Left hindlimb (tissue), 1 donor: ENCODE results near the gene RFNG.

Experiments used
- DNase-seq: peaks from one replicate; pipeline ENCODE4 v3.0.0-alpha.2; 2018

The RFNG gene

DNA sequence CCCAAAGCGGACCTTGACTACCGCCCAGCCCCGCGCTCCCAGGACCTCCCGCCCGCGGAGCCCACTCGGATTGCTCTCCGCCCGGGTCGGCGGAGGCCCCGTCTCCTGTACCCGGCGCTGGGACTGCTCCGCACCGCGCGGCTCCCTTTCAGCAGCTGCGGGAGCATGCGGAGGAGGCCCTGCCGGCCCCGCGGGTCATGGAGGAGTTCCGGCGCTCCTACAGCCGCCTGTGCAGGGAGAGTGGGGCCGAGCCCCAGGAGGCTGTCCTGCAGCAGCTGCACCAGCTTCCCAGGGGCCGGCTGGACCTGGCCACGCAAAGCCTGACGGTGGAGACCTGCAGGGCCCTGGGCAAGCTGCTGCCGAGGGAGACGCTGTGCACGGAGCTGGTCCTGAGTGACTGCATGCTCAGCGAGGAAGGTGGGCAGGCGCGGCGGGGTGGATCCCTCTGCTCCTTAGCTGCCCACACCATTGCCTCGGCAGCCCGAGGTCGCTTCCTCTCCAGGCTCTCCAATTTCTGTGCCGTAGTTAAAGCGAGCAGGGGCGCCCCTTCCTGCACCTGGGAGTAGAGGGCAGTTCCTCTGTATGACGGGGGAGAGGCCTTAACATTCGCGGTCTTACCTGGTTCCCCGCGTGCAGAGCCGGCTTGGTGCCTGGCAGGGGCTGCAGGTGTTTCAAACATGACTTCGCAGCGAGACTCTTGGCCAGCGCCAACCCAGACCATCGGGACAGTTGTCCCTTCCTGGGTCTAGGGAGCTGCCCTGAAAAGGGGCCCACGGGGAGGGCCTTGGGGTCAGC is 28.0 kb downstream of the RFNG start:
- no peak for DNase-seq

DNA sequence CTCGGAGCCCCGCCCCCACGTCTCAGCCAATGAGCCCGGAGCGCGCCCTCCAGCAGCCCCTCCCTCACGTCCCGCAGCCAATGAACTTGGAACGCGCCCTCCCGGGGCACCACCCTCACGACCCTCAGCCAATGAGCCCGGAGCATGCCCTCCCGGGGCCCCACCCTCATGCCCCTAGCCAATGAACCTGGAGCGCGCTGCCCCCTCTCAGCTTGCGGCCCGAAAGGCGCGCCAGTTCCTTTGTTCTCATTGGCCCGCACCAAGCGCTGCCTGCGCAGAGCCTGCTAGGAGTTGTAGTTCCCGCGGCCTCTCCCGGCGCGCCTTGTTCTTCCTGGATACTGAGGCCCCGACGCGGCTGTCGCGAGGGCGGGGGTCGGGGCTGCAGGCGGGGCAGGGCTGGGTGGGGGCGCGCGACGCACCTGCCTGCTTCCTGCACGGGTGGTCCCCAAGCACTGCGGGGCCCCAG is 28.6 kb downstream of the RFNG start, which contains the start of gene LRRC45:
LRRC45 (plus strand) TSS at position 325 of the 466 bp plus-strand sequence. CDS start 339 bp downstream, outside the sequence.
- peak; percentile 100 for DNase-seq

DNA sequence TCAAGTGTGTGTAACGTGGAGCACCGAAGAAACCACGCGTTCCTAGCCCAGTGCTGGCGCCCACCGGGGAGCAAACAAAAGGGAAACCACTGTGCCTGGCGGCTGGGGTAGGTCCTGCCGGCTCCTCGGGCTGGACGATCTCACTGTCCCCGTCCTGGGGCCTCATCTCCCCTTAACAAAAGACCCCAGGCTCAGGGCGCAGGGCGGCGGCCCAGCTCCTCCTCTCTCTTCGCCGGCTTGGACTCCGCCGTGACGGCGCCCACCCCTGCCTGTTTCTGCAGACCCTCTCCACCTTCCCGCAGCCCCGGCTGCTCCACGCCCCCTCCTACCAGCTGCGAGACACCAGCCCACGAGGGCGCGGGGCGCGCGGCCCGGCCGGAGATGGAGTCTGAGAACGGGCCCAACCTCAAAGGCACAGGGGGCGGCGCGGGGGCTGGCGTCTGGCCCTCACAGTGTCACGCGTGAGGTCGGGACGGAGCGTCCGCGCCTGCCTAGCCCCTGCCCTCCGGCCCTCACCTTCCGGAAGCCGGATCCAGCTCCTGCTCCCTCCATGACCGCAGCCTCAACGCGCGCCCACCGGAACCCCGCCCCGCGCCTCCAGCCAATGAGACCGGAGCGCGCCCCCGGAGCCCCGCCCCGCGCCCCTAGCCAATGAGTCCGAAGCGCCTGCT is 29.2 kb downstream of the RFNG start, which contains the start of gene CENPX:
CENPX (minus strand) TSS at position 569 of the 671 bp plus-strand sequence; CDS start at position 552, 17 bp downstream.
- DNase-seq, result no peak

DNA sequence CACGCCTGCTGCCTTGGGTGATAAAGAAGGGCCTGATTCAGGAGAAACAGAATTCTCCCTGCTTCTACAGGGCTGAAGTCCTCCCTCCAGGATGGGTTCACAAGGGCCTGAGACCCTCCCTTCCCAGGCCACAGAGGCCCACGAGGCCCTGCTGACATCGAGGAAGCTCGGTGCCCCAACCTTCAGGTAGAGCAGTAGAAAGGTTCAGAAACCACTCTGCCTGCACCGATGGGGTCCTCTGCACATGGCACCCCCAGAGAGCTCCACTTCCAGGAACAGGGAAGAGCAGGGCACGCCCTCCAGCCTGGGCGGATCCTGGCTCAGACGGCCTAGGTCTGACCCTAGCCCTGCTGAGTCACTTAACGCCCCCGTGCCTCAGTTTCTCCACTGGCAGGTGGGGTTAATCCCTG is 29.7 kb downstream of the RFNG start:
- DNase-seq, result no peak

DNA sequence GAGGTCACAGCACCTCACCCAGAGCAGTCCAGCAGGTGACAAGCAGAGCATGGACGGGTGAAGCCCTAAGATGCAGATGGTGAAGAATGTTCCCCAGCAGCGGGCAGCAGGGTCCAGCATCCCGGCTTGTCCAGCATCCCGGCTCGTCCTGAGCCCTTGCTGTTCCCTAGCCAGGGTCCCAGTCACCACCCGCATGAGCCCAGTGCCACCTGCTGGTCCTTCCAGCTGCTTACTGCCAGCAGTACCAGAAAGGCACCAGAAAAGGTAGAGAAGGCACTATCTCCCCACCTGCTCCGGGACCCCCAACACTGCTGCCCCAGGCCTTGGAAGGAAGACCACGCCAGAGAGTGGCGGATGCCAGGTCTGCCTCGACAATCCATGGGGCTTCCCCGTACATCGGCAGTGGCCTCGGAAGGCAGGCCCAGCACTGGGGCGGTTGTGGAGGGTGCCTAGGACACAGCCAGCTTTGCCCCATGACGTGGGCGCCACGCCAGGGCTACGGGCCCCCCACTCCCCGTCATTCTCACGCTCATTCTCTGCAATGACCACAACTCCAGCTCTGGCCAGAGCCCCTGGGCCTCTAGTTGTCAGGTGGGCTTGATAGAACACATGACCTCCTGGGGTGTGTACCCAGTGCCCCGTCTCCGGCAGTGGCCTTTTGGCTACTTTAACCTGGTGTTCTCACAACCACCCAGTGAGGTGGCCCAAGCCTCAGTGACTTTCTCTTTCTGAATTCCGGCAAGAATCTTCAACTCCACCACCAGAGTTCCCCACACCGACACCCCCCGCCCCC is 30.3 kb downstream of the RFNG start:
- DNase-seq, result peak; percentile 76

DNA sequence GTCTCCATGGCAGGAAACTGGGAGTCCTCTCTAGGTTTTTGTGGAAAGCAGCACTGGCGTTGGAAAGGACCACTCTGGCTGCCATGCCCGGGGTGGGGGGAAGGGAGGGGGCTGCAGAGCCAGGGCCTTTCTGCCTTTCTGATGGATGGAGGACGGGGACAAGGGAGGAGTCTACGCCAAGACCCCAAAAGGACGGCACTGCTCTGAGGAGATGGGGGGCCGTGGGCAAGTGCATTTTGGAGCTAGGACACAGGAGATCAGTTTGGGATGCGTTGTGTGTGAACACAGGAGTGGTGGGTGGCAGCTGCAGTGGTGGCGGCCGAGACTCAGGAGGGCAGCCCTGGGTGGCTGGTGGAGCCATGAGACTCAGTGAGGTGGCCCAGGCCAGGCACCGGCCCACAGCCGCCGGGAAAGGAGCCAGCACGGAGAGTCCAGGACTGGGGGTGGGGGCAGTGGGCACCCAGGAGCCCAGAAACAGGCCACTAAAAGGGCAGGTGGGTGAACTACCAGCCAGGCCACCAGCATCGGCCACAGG is 31.0 kb downstream of the RFNG start:
- no peak for DNase-seq

DNA sequence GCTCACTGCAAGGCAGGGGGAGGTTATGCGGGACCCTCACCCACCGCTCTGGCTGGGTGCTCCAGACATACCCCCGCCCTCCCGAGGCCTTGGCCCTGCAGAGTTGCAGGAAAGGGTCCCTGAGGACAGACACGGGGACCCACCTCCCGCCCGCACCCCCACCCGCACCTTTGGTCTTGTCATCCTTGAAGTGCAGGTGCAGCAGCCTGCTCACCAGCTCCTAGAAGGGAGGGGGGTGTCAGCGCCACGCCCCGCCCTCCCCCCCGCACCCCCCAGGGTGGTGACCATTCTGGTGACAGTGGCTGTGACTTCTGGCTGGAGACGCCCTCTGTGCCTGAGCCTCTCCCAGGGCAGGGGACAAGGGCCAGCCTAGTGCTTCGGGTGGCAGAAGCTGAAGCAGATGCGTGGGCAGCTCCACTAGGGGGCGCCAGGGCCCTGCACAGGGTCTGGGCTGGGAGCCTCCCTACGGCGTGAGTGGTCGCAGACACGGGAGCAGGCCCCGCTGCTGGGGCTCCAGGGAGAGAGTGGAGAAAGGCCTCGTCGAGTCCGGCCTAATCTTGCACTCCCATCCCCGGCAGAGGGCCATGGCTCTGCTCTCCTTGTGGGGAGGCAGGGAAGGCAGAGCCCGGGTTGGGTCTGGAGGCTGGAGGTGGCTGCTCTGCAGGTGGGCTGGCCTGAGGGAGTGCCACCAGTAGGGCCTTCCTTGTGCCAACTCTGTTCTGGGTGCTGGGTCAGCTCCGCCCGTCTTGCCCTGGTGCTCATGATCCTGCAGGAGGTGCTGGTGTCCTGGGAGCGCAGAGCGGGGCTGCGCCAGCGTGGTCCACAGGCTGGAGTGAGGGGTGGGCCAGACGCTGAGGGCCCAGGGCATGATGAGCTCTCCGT is 31.7 kb downstream of the RFNG start:
- DNase-seq, result no peak

DNA sequence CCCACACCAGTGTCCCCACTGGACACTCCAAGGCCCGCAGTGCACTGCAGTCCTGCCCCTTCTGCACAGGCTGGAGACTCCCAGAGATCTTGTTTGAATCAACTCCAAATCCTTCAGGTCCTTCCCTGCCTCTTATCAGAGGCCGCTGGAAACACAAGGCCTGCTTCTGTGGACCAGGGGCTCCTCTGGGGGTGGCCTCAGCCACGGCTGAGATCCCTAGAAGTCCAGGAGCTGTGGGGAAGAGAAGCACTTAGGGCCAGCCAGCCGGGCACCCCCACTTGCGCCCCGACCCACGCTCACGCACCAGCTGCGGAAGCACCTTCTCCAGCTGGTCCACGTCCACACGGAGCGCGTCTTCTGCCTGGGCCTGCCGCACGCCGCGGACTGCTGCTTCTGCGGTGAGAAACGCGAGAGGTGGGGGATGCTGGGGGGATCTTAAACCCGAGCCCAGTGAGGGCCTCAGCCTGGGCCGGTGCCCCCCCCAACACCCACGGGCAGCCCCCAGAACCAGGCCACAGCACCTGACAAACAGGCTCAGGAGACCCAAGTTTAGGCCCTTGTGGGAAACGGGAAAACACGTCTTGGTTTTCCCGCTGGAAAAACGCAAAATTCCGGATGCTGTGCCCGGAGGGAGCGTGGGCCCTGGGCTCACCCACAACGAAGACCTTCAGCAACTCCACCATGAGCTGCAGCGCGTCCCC is 32.5 kb downstream of the RFNG start:
- no peak for DNase-seq

DNA sequence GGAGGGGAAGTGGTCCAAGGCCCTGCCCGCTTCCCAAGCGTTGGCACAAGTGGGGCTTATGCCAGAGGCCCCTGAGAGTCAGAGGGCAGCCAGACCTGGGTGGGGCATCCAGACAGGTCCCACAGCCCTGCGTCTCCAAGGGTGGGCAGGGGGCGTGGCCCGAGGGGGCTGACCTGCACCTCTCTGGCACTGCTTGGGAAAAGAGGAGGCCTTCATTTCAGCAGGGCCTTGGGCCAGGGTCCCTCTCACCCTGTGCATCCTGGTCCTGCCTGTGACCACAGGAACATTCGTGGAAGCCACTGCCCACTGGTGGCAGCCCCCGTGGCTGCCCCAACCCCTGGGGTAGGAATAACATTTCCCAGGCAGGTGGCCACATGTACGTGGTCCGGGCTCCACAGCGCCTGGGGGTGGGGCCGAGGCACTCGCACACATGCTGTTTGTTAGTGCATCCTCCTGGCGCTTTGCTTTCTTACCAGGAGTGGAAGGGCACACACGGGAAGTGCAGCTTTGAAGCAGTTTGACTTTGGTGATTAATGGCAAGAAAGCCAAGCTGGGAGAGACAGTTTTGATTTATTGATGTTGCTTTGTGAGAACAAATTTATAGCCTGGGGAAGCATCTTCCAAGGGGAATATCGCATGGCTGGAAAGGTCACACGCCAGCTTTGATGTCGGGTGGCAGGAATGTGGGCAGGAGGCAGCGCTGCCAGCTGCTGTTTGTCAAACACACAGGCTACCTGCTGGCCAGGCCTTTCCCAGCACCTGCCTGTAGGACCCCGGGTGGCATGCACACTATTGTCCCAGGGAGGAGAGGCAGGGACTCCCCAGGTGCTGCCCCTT is 33.2 kb downstream of the RFNG start:
- no peak for DNase-seq

DNA sequence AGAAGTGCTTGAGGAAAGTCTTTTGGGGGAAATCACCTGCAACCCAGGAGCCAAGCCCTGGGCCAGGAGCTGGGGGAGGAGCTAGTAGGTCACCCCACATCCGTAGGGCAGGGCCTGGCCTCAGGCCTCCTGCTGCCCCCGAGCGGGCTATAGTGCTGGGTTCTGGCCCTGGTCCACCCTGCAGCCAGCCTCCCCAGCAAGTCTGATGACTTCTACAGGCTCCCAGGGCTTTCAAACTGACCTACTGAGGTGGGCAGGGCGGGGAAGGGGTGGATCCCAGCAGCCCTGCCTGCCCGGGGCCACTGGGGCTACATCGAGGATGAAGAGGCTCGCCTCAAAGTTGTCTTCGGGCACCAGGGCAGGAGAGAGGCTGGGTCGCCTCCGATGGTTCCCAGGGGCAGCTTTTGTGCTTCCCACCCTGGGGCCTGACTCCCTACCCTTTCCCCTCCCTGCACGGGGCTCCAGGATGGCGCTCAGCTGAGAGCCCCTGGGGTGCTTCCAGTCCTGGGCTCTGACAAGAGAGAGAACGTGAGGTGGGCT is 33.9 kb downstream of the RFNG start:
- DNase-seq, result no peak

DNA sequence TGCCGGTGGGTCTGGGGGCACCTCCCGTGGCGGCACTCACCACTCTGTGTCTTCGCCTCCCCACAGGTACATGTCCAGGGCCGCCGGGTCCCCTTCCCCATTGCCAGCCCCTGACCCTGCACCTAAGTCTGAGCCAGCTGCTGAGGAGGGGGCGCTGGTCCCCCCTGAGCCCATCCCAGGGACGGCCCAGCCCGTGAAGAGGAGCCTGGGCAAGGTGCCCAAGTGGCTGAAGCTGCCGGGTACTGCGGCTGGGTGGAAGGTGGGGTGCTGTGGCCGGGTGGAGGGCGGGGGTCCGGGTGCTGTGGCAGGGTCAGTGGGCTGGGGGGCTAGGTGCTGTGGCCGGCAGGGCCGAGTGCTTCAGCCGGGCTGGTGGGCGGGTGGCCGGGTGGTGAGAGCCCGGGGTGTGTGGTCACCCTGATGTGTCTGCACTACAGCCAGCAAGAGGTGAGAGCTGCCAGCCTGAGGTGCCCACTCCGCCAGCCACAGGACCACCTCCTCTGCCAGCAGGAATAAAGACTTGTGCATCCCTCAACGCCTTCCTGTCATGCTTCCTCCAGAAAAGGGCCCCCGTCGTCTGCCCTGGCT is 34.6 kb downstream of the RFNG start:
- DNase-seq, result no peak

DNA sequence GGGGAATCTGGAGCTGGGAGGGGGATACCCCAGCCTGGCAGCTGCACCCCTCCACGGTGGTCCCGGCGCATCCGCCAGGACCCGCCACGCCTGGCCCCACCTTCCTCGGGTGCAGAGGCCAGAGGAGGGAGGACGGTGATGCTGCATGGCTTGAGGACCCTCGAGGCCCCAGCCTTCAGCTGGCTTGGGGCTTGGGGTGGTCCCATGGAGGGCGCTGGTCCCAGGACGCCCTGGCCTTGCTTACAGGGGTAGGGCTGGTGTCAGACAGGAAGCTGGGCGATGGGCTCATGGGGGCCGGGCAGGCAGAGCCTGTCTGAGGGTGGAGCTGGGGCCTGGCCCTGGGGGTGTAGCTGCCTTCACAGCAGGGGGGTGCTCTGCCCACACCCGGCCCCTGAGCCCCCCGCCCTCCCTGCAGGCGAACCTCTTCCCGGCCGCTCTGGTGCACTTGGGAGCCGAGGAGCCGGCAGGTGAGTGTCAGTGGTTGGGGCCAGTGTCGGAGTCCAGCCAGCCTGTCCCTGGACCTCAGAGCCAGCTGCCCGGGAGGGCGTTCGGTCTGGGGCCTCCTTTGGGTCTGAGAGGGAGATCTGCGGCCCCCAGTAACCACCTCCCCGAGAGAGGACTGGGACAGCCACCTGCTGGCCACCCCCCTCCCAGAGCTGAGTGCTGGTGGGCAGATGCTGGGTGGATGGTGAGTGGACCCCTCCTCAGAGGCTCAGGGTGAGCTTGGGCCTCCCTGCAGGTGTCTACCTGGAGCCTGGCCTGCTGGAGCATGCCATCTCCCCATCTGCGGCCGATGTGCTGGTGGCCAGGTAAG is 35.3 kb downstream of the RFNG start:
- DNase-seq, result no peak

DNA sequence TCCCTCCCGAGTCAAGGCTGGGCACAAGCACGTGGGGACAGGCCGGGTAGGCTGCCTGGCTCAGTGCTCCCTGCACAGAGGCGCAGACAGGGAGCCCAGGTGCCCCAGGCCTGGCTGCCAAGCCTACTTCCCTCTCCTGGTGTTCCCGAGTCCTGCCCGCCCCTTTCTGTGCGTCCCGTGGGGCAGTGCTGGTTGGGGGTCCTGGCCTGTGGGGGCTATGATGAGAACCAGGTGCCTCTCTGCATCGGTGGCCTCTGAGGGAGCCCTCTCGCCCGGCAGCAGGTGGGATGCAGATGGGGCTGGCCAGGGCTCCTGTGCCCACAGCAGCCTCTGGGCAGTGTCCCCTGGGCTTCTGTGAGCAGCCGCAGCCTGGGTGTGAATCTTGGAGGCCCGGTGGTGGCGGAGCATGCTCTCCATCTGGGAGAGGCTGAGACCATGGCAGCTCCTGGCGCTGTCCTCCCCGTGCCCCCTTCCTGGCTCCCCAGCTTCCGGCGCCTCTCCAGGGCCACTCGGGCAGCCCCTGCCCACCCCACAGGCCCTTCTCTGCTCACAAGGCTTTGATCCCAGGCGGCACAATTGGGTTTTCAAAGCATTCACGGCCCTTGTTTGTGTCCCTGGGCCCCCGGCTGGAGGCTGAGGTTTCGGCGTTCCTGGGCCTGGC is 36.2 kb downstream of the RFNG start:
- no peak for DNase-seq

DNA sequence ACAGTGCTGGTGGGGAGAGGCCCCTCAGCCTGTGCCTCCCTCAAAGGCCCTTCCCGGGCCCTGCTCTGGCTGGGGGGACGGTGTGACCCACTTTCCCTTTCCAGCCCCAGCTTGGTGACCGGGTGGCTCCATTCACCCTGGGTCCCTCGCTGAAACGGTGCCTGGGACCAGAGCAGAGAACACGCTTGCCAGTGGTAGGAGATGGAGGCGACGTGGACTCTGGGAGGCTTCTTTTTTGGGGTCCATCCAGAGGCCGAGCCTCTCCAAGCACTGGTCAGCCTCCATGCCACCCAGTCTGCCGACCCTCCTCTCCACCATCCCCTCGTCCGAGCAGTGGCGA is 36.7 kb downstream of the RFNG start:
- no peak for DNase-seq

DNA sequence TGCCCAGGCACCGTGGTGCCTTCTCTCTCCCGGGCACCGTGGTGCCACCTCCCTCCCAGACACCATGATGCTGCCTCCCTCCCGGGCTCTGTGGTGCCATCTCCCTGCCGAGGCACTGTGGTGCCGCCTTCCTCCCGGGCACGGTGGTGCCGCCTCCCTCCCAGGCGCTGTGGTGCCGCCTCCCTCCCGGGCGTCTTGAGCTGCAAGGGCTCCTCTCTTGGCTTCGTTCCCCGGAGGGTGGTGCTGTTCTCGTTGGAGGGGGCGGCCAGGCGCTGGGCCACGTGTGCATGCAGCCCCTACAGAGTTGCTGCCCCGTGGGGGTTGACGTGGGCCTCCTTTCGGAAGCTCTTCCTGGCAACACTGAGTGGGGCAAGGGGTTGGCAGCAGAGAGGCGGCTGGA is 37.2 kb downstream of the RFNG start:
- no peak for DNase-seq

DNA sequence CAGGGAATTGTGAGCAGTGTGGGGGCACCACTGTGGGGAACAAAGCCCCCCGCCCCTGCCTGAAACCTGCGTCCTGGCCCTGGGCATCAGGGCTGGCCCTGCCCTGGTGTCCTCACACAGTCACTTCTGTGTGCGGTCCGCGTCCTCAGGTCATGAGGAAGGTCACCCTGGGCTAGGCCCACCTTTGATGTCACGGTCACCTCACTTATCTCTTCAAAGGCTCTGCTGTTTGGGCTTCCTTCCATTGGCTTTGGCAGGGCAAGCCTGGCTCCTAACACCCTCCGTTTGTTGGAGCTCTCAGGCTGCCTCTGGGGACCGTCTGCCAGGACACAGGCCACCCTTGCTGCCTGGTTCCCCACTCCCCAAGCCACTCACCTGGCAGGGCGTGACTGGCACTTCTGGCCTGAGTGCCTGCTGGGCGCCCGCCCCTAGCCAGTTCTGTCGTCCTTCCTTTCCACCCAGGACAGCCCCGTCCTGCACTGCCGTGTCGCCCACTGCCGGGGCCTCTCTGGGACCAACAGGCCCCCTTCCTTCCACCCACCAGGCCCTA is 37.8 kb downstream of the RFNG start:
- DNase-seq, result no peak

DNA sequence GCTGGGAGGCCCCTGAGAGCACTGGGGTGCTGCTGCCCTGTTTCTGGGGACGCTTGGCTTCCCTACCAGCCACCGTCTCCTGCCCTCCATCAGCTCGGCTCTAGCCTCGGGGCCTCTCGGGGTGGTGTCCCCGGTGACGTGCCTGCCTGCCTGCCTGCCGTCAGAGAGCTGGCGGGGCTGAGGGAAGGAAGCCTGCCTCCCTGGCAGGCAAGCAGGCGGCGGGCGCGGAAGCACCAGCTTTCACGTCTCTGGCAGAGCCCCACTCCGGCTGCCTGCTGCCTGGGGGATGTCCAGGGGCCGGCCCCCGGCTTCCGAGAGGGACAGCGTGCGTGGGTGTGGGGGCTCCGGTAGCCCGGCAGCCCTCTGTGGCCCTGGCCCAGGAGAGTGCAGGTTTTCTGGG is 38.3 kb downstream of the RFNG start:
- DNase-seq, result peak; percentile 79
